WTC11 (cell line): ENCODE results near the gene LARP4B. TPM values are rescaled to one million over a fixed set of nuclear protein-coding genes. Genes with fewer than 3 reads are reported as not detected.

Experiments
- ATAC-seq: fragments of 200-7000 bp; cut with Tn5 transposase; 2 replicates; pipeline ENCODE4 v1.10.0; 2021; ENCODE audit warnings: mild to moderate bottlenecking, moderate library complexity
- CTCF ChIA-PET: fragments of 300-600 bp; sonication (Branson Sonifier 250); formaldehyde crosslinking; loops from one replicate; lab custom pipeline; 2021; ENCODE audit warnings: antibody characterized with exemption; lab: Charles Lee
- POLR2A ChIA-PET: fragments of 350-600 bp; sonication (Branson Sonifier 250); formaldehyde crosslinking; loops from one replicate; lab custom pipeline; 2021; ENCODE audit warnings: antibody characterized with exemption; lab: Charles Lee
- DNase-seq: peaks from one replicate; pipeline ENCODE4 v3.0.0; 2021; ENCODE audit warnings: low spot score
- H3K27ac Mint-ChIP-seq: 2 replicates; pipeline ENCODE4 v1.8.0; 2021; ENCODE audit warnings: mixed read lengths
- H3K27me3 Mint-ChIP-seq: 2 replicates; pipeline ENCODE4 v1.8.0; 2021; ENCODE audit warnings: low read depth, mild to moderate bottlenecking, moderate library complexity, mixed read lengths
- H3K36me3 Mint-ChIP-seq: 2 replicates; pipeline ENCODE4 v1.8.0; 2021; ENCODE audit warnings: mixed read lengths
- H3K4me1 Mint-ChIP-seq: 2 replicates; pipeline ENCODE4 v1.8.0; 2022; ENCODE audit warnings: mixed read lengths
- H3K4me3 Mint-ChIP-seq: 2 replicates; pipeline ENCODE4 v1.8.0; 2021; ENCODE audit warnings: mild to moderate bottlenecking, moderate library complexity, mixed read lengths
- H3K9me3 Mint-ChIP-seq: 2 replicates; pipeline ENCODE4 v1.8.0; 2021; ENCODE audit warnings: mixed read lengths
- CREB1 ChIP-seq: sonication (generic); formaldehyde crosslinking; IDR thresholded peaks from 2 replicates; pipeline ENCODE4 v1.8.0; 2023; ENCODE audit warnings: mild to moderate bottlenecking, missing genetic modification reagents
- ETV6 ChIP-seq: sonication (generic); formaldehyde crosslinking; IDR thresholded peaks from 2 replicates; pipeline ENCODE4 v1.8.1; 2022; ENCODE audit warnings: mild to moderate bottlenecking, missing genetic modification reagents
- GRHL2 ChIP-seq: fragments of 250-450 bp; sonication (Bioruptor Pico); IDR thresholded peaks from 2 replicates; pipeline ENCODE4 v1.8.0; 2022; ENCODE audit warnings: mild to moderate bottlenecking, moderate library complexity; ENCODE audit not compliant: insufficient replicate concordance, severe bottlenecking
- JAZF1 ChIP-seq: fragments of 250-450 bp; sonication (Bioruptor Pico); IDR thresholded peaks from 2 replicates; pipeline ENCODE4 v1.9.0; 2021; ENCODE audit warnings: moderate library complexity, mild to moderate bottlenecking, inconsistent platforms
- NR1H2 ChIP-seq: sonication (generic); formaldehyde crosslinking; IDR thresholded peaks from 2 replicates; pipeline ENCODE4 v1.9.0; 2021; ENCODE audit warnings: mild to moderate bottlenecking, moderate library complexity, missing genetic modification reagents
- NR2C2 ChIP-seq: sonication (generic); formaldehyde crosslinking; IDR thresholded peaks from 2 replicates; pipeline ENCODE4 v1.8.0; 2022; ENCODE audit warnings: mild to moderate bottlenecking, missing genetic modification reagents
- OVOL2 ChIP-seq: fragments of 250-450 bp; sonication (Bioruptor Pico); IDR thresholded peaks from 2 replicates; pipeline ENCODE4 v1.9.0; 2021; ENCODE audit warnings: mild to moderate bottlenecking, borderline replicate concordance
- PRRX2 ChIP-seq: fragments of 250-450 bp; sonication (Bioruptor Pico); IDR thresholded peaks from 2 replicates; pipeline ENCODE4 v1.8.0; 2021; ENCODE audit warnings: mild to moderate bottlenecking
- SOX15 ChIP-seq: fragments of 250-450 bp; sonication (Bioruptor Pico); IDR thresholded peaks from 2 replicates; pipeline ENCODE4 v1.9.0; 2021; ENCODE audit warnings: mild to moderate bottlenecking
- TEAD1 ChIP-seq: sonication (generic); formaldehyde crosslinking; IDR thresholded peaks from 2 replicates; pipeline ENCODE4 v1.8.0; 2022; ENCODE audit warnings: mild to moderate bottlenecking, missing genetic modification reagents
- TP53 ChIP-seq: sonication (generic); formaldehyde crosslinking; IDR thresholded peaks from 2 replicates; pipeline ENCODE4 v1.8.1; 2023; ENCODE audit warnings: mild to moderate bottlenecking, missing genetic modification reagents
- ZBTB21 ChIP-seq: sonication (generic); formaldehyde crosslinking; IDR thresholded peaks from 2 replicates; pipeline ENCODE4 v1.8.1; 2023; ENCODE audit warnings: mild to moderate bottlenecking, missing genetic modification reagents, borderline replicate concordance
- ZNF416 ChIP-seq: fragments of 250-450 bp; sonication (Bioruptor Pico); IDR thresholded peaks from 2 replicates; pipeline ENCODE4 v1.9.0; 2021; ENCODE audit warnings: mild to moderate bottlenecking, inconsistent platforms
- ZNF671 ChIP-seq: fragments of 250-450 bp; sonication (Bioruptor Pico); IDR thresholded peaks from 2 replicates; pipeline ENCODE4 v1.8.0; 2021; ENCODE audit warnings: mild to moderate bottlenecking
- total RNA-seq: library from RNA; stranded (reverse); gene quantifications from 3 replicates; pipeline ENCODE4 v1.2.3, GENCODE V29; 2021
- TF ChIP-seq, protein P1 (sequence below): sonication (generic); formaldehyde crosslinking; IDR thresholded peaks from 2 replicates; pipeline ENCODE4 v1.8.0; 2023; ENCODE audit warnings: mild to moderate bottlenecking, missing genetic modification reagents
- TF ChIP-seq, protein P2 (sequence below): sonication (generic); formaldehyde crosslinking; IDR thresholded peaks from 2 replicates; pipeline ENCODE4 v1.8.0; 2022; ENCODE audit warnings: mild to moderate bottlenecking, missing genetic modification reagents
- TF ChIP-seq, protein P3 (sequence below): fragments of 250-450 bp; sonication (Bioruptor Pico); IDR thresholded peaks from 2 replicates; pipeline ENCODE4 v1.9.0; 2021; ENCODE audit warnings: mild to moderate bottlenecking, borderline replicate concordance
- TF ChIP-seq, protein P4 (sequence below): fragments of 200-600 bp; IDR thresholded peaks from 2 replicates; pipeline ENCODE4 v1.8.0; 2022; ENCODE audit warnings: antibody characterized with exemption
- TF ChIP-seq, protein P5 (sequence below): sonication (generic); formaldehyde crosslinking; IDR thresholded peaks from 2 replicates; pipeline ENCODE4 v1.8.0; 2022; ENCODE audit warnings: mild to moderate bottlenecking, missing genetic modification reagents
- TF ChIP-seq, protein P6 (sequence below): sonication (generic); formaldehyde crosslinking; IDR thresholded peaks from 2 replicates; pipeline ENCODE4 v1.8.1; 2022; ENCODE audit warnings: low read depth, missing genetic modification reagents, borderline replicate concordance
- TF ChIP-seq, protein P7 (sequence below): sonication (generic); formaldehyde crosslinking; IDR thresholded peaks from 2 replicates; pipeline ENCODE4 v1.8.0; 2023; ENCODE audit warnings: missing genetic modification reagents

Gene LARP4B
- total RNA-seq, 1 experiment from 2014 or later, result 87.1 TPM

DNA sequence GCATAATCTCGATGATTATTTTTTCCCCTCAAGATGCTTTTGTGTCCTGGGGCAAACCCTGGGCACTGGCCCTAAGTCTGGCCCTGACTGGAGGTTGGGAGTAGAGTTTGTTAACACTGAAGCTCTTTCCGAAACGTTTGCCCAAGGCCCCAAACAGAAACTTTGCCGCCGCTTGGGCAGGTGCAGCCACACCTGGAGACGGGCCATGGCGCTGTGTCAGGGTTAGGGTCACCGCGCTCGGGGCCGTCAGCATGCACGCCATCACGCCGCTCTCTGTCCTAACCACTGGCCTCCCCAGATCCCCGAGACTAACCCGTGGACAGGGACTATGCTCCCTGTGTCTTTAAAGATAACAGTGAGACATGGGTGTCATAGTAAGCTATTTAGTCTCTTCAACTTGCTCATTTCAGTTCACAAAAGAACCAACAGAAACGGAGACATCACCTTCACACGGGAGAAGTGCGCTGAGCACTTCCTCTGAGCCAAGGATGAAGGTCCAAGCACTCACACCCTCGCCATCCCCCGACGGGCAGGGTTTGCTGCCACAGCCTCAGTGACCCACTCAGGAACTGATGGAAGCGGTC lies 156.8 kb downstream of the LARP4B start (continued):
- TF ChIP-seq, protein P1, sequence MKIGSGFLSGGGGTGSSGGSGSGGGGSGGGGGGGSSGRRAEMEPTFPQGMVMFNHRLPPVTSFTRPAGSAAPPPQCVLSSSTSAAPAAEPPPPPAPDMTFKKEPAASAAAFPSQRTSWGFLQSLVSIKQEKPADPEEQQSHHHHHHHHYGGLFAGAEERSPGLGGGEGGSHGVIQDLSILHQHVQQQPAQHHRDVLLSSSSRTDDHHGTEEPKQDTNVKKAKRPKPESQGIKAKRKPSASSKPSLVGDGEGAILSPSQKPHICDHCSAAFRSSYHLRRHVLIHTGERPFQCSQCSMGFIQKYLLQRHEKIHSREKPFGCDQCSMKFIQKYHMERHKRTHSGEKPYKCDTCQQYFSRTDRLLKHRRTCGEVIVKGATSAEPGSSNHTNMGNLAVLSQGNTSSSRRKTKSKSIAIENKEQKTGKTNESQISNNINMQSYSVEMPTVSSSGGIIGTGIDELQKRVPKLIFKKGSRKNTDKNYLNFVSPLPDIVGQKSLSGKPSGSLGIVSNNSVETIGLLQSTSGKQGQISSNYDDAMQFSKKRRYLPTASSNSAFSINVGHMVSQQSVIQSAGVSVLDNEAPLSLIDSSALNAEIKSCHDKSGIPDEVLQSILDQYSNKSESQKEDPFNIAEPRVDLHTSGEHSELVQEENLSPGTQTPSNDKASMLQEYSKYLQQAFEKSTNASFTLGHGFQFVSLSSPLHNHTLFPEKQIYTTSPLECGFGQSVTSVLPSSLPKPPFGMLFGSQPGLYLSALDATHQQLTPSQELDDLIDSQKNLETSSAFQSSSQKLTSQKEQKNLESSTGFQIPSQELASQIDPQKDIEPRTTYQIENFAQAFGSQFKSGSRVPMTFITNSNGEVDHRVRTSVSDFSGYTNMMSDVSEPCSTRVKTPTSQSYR (CRISPR knock-in tag), result no peak
- TF ChIP-seq OVOL2, result no peak
- TF ChIP-seq JAZF1, result no peak
- no peak for TF ChIP-seq GRHL2
- no peak for TF ChIP-seq NR1H2 (CRISPR knock-in tag)
- TF ChIP-seq, protein P2, sequence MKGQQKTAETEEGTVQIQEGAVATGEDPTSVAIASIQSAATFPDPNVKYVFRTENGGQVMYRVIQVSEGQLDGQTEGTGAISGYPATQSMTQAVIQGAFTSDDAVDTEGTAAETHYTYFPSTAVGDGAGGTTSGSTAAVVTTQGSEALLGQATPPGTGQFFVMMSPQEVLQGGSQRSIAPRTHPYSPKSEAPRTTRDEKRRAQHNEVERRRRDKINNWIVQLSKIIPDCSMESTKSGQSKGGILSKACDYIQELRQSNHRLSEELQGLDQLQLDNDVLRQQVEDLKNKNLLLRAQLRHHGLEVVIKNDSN, result no peak
- TF ChIP-seq ZNF671 (CRISPR knock-in tag), result no peak

DNA sequence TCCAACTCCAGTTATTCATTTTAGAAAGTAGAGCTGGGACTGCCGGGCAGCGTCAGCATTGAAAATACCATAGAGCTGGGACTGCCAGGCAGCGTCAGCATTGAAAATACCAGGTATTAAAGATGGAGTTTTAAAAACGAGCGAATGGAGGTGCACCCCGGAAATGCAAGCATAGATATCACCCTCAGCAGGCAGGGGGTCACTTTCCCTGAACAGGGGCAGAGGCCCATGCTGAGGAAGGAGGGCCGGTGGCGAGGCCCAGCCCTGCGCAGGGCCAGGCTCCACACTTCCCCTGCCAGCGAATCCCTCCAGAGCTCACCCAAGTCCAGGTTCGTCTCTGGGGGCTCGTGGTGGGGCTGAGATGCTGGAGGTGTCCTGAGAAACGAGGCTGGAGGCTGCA lies 157.3 kb downstream of the LARP4B start:
- H3K4me1 Mint-ChIP-seq, result no peaks in the 10 kb centered on the region; the same call in 1 of the 2 replicates
- no peaks in the 10 kb centered on the region; the same call in 1 of the 2 replicates for H3K27me3 Mint-ChIP-seq
- H3K4me3 Mint-ChIP-seq, result no peak overlapping the region
- CTCF ChIA-PET, result interaction anchor here (1.3 kb wide), 1 partner anchor 15 kb away, joined by 4 read pairs; no protein-coding TSS in a partner anchor
- POLR2A ChIA-PET, result no interaction called here
- H3K9me3 Mint-ChIP-seq, result peaks cover 11% of the 10 kb centered on the region
- DNase-seq, result peak; percentile 7
- H3K27ac Mint-ChIP-seq, result no peak overlapping the region
- TF ChIP-seq, protein P3, sequence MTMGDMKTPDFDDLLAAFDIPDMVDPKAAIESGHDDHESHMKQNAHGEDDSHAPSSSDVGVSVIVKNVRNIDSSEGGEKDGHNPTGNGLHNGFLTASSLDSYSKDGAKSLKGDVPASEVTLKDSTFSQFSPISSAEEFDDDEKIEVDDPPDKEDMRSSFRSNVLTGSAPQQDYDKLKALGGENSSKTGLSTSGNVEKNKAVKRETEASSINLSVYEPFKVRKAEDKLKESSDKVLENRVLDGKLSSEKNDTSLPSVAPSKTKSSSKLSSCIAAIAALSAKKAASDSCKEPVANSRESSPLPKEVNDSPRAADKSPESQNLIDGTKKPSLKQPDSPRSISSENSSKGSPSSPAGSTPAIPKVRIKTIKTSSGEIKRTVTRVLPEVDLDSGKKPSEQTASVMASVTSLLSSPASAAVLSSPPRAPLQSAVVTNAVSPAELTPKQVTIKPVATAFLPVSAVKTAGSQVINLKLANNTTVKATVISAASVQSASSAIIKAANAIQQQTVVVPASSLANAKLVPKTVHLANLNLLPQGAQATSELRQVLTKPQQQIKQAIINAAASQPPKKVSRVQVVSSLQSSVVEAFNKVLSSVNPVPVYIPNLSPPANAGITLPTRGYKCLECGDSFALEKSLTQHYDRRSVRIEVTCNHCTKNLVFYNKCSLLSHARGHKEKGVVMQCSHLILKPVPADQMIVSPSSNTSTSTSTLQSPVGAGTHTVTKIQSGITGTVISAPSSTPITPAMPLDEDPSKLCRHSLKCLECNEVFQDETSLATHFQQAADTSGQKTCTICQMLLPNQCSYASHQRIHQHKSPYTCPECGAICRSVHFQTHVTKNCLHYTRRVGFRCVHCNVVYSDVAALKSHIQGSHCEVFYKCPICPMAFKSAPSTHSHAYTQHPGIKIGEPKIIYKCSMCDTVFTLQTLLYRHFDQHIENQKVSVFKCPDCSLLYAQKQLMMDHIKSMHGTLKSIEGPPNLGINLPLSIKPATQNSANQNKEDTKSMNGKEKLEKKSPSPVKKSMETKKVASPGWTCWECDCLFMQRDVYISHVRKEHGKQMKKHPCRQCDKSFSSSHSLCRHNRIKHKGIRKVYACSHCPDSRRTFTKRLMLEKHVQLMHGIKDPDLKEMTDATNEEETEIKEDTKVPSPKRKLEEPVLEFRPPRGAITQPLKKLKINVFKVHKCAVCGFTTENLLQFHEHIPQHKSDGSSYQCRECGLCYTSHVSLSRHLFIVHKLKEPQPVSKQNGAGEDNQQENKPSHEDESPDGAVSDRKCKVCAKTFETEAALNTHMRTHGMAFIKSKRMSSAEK, result no peak
- TF ChIP-seq ZNF671 (CRISPR knock-in tag) (no peak), SOX15 (CRISPR knock-in tag) (no peak), TP53 (CRISPR knock-in tag) (no peak), TEAD1 (CRISPR knock-in tag) (no peak), ETV6 (CRISPR knock-in tag) (no peak), ZBTB21 (CRISPR knock-in tag) (no peak), NR2C2 (CRISPR knock-in tag) (no peak), ZNF416 (CRISPR knock-in tag) (no peak)
- TF ChIP-seq, all 79 proteins: peak for 0
- ATAC-seq, result no peak
- no peaks in the 10 kb centered on the region; the same call in 1 of the 2 replicates for H3K36me3 Mint-ChIP-seq

DNA sequence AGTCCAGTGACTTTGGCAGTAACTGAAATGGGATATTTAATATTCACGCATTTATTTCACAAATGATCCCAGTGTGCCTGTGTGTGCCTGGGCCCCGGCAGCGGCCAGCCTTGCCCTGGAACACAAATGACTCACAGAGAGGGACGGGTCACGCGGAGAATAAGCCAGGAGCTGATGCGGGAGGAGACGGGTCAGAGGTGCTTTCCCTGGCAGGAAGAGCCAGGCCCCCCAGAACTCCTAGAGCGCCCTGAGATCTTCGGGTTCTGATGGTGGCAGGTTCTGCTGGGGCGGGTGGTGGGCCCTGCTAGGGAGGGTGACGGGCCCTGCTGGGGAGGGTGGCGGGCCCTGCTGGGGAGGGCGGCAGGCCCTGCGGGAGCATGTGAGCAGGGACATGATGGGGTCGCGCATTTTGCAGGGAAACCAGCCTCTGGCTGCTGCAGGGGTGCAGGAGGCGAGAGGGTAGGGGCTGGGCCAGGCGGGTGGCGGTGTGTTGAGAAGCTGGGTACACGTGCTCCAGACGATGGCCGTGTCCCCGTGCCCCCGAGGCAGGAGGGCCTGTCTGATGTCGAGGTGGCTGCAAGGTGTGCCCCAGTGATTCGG lies 157.8 kb downstream of the LARP4B start:
- H3K27me3 Mint-ChIP-seq, result no peaks in the 10 kb centered on the region; the same call in 1 of the 2 replicates
- H3K4me1 Mint-ChIP-seq, result no peaks in the 10 kb centered on the region; the same call in 1 of the 2 replicates
- no peak overlapping the region for H3K27ac Mint-ChIP-seq
- DNase-seq, result peak; percentile 8
- peaks cover 16% of the 10 kb centered on the region for H3K9me3 Mint-ChIP-seq
- peaks cover 4% of the 10 kb centered on the region; the same call in 1 of the 2 replicates for H3K36me3 Mint-ChIP-seq
- ChIA-PET CTCF (no interaction called here), POLR2A (no interaction called here)
- H3K4me3 Mint-ChIP-seq, result no peak overlapping the region
- no peak for ATAC-seq
- TF ChIP-seq PRRX2 (CRISPR knock-in tag), result no peak
- TF ChIP-seq, protein P4, sequence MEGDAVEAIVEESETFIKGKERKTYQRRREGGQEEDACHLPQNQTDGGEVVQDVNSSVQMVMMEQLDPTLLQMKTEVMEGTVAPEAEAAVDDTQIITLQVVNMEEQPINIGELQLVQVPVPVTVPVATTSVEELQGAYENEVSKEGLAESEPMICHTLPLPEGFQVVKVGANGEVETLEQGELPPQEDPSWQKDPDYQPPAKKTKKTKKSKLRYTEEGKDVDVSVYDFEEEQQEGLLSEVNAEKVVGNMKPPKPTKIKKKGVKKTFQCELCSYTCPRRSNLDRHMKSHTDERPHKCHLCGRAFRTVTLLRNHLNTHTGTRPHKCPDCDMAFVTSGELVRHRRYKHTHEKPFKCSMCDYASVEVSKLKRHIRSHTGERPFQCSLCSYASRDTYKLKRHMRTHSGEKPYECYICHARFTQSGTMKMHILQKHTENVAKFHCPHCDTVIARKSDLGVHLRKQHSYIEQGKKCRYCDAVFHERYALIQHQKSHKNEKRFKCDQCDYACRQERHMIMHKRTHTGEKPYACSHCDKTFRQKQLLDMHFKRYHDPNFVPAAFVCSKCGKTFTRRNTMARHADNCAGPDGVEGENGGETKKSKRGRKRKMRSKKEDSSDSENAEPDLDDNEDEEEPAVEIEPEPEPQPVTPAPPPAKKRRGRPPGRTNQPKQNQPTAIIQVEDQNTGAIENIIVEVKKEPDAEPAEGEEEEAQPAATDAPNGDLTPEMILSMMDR, result no peak
- TF ChIP-seq NR1H2 (CRISPR knock-in tag), result no peak
- TF ChIP-seq OVOL2, result no peak
- TF ChIP-seq, protein P5, sequence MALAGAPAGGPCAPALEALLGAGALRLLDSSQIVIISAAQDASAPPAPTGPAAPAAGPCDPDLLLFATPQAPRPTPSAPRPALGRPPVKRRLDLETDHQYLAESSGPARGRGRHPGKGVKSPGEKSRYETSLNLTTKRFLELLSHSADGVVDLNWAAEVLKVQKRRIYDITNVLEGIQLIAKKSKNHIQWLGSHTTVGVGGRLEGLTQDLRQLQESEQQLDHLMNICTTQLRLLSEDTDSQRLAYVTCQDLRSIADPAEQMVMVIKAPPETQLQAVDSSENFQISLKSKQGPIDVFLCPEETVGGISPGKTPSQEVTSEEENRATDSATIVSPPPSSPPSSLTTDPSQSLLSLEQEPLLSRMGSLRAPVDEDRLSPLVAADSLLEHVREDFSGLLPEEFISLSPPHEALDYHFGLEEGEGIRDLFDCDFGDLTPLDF, result no peak
- TF ChIP-seq CREB1 (CRISPR knock-in tag), result no peak
- TF ChIP-seq, protein P6, sequence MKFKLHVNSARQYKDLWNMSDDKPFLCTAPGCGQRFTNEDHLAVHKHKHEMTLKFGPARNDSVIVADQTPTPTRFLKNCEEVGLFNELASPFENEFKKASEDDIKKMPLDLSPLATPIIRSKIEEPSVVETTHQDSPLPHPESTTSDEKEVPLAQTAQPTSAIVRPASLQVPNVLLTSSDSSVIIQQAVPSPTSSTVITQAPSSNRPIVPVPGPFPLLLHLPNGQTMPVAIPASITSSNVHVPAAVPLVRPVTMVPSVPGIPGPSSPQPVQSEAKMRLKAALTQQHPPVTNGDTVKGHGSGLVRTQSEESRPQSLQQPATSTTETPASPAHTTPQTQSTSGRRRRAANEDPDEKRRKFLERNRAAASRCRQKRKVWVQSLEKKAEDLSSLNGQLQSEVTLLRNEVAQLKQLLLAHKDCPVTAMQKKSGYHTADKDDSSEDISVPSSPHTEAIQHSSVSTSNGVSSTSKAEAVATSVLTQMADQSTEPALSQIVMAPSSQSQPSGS, result no peak
- TF ChIP-seq, protein P7, sequence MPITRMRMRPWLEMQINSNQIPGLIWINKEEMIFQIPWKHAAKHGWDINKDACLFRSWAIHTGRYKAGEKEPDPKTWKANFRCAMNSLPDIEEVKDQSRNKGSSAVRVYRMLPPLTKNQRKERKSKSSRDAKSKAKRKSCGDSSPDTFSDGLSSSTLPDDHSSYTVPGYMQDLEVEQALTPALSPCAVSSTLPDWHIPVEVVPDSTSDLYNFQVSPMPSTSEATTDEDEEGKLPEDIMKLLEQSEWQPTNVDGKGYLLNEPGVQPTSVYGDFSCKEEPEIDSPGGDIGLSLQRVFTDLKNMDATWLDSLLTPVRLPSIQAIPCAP (CRISPR knock-in tag), result no peak
